ENCODE data around the gene CSTA. TPM values are rescaled to one million over a fixed set of nuclear protein-coding genes. Genes with fewer than 3 reads are reported as not detected.

Gene CSTA, protein sequence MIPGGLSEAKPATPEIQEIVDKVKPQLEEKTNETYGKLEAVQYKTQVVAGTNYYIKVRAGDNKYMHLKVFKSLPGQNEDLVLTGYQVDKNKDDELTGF
- total RNA-seq, result 1 to 10 TPM; 1.1 to 2.6 TPM

DNA sequence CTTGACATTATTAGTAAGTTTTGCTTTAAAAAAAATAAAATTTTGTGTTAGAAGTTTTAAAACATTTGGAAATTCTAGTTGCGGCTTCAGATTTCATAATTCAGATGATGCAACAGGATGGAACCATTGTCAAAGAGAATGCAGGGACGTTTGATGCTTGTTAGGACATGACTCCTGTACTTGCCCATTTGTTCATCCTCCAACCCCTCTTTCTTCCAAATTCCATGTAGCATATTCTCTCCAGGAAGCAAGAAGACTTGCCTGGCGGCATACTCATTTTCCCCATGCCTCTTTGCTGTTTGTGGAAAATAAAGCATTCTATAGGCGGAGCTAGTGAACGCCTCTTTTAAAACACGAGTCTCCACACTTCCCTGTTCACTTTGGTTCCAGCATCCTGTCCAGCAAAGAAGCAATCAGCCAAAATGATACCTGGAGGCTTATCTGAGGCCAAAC, at the start of gene CSTA:
Gene CSTA, plus strand, starts transcription at position 378 of the 453 bp plus-strand sequence. Its CDS starts 45 bp downstream, at position 423.
- Histone ChIP-seq H3K27ac (no peak within 1 kb of the TSS), H3K4me3 (no peak within 1 kb of the TSS)
- DNase-seq (ENCODE audit: low spot score), result no peak

DNA sequence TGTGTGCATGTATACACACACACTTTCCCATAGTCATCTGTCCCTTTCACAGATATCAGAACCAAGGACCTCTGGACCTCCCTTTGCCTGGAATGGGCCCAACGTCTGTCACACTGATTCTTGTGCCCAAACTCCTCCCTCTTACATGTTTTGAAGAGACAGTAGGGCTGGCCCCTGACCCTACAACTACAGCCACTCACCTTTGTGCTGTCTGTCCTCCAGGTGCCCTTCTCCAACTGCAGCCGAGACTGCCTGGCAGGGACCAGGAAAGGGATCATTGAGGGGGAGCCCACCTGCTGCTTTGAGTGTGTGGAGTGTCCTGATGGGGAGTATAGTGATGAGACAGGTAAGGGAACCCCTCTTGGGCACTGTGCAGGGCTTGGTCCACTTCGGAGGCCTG, 43.2 kb upstream of the CSTA start:
- H3K27me3 ChIP-seq, result no peaks in the 10 kb centered on the region
- no peak overlapping the region for H3K27ac ChIP-seq
- H3K4me1 ChIP-seq, result no peaks in the 10 kb centered on the region
- no peaks in the 10 kb centered on the region for H3K36me3 ChIP-seq
- H3K4me3 ChIP-seq, result no peak overlapping the region
- TF ChIP-seq, protein P1, sequence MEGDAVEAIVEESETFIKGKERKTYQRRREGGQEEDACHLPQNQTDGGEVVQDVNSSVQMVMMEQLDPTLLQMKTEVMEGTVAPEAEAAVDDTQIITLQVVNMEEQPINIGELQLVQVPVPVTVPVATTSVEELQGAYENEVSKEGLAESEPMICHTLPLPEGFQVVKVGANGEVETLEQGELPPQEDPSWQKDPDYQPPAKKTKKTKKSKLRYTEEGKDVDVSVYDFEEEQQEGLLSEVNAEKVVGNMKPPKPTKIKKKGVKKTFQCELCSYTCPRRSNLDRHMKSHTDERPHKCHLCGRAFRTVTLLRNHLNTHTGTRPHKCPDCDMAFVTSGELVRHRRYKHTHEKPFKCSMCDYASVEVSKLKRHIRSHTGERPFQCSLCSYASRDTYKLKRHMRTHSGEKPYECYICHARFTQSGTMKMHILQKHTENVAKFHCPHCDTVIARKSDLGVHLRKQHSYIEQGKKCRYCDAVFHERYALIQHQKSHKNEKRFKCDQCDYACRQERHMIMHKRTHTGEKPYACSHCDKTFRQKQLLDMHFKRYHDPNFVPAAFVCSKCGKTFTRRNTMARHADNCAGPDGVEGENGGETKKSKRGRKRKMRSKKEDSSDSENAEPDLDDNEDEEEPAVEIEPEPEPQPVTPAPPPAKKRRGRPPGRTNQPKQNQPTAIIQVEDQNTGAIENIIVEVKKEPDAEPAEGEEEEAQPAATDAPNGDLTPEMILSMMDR (IDR thresholded peaks at IDR 0.05), result no peak
- no peak for DNase-seq (ENCODE audit: low spot score)
- H3K9me3 ChIP-seq, result no peaks in the 10 kb centered on the region

More for the DNA sequence above, at the start of gene CSTA:
- TF ChIP-seq, protein P1 (IDR thresholded peaks at IDR 0.05), result no peak
- no peaks in the 10 kb centered on the region for H3K36me3 ChIP-seq
- H3K9me3 ChIP-seq, result peaks cover 0 to 10% of the 10 kb centered on the region in 2 donors
- no peaks in the 10 kb centered on the region for H3K27me3 ChIP-seq
- H3K4me1 ChIP-seq, result no peaks in the 10 kb centered on the region

DNA sequence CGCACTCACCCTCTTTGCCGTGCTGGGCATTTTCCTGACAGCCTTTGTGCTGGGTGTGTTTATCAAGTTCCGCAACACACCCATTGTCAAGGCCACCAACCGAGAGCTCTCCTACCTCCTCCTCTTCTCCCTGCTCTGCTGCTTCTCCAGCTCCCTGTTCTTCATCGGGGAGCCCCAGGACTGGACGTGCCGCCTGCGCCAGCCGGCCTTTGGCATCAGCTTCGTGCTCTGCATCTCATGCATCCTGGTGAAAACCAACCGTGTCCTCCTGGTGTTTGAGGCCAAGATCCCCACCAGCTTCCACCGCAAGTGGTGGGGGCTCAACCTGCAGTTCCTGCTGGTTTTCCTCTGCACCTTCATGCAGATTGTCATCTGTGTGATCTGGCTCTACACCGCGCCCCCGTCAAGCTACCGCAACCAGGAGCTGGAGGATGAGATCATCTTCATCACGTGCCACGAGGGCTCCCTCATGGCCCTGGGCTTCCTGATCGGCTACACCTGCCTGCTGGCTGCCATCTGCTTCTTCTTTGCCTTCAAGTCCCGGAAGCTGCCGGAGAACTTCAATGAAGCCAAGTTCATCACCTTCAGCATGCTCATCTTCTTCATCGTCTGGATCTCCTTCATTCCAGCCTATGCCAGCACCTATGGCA, 41.1 kb upstream of the CSTA start:
- no peak overlapping the region for H3K4me3 ChIP-seq
- TF ChIP-seq, protein P1 (IDR thresholded peaks at IDR 0.05), result no peak
- no peaks in the 10 kb centered on the region for H3K36me3 ChIP-seq
- H3K9me3 ChIP-seq, result no peaks in the 10 kb centered on the region
- H3K4me1 ChIP-seq, result no peaks in the 10 kb centered on the region
- no peak for DNase-seq (ENCODE audit: low spot score)
- no peaks in the 10 kb centered on the region for H3K27me3 ChIP-seq
- H3K27ac ChIP-seq, result no peak overlapping the region

DNA sequence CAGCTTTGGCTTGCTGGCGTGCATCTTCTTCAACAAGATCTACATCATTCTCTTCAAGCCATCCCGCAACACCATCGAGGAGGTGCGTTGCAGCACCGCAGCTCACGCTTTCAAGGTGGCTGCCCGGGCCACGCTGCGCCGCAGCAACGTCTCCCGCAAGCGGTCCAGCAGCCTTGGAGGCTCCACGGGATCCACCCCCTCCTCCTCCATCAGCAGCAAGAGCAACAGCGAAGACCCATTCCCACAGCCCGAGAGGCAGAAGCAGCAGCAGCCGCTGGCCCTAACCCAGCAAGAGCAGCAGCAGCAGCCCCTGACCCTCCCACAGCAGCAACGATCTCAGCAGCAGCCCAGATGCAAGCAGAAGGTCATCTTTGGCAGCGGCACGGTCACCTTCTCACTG, 40.6 kb upstream of the CSTA start:
- no peak for DNase-seq (ENCODE audit: low spot score)
- no peaks in the 10 kb centered on the region for H3K9me3 ChIP-seq
- H3K27ac ChIP-seq, result no peak overlapping the region
- no peaks in the 10 kb centered on the region for H3K27me3 ChIP-seq
- H3K36me3 ChIP-seq, result no peaks in the 10 kb centered on the region
- no peaks in the 10 kb centered on the region for H3K4me1 ChIP-seq
- H3K4me3 ChIP-seq, result no peak overlapping the region
- TF ChIP-seq, protein P1 (IDR thresholded peaks at IDR 0.05), result no peak

DNA sequence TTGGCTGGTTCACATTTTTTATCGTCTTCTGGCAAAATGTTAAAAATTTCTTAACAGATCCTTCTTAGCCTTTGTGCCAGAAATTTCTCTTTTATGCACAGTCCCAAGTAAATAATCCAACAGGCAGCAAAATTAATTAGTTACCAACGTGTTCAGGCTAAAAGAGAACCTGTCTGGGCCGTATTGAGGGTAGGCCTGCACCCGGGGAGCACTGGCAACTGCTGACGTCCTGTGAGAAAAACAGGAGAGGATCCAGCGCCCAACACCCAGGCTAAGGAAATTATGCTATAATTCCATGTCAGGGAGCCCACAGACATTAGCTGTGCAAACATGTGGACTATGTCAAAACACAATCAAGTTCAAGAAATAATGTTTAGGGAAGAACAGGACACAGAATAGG, 30.7 kb upstream of the CSTA start:
- Histone ChIP-seq H3K36me3 (no peaks in the 10 kb centered on the region), H3K4me1 (no peaks in the 10 kb centered on the region), H3K9me3 (no peaks in the 10 kb centered on the region), H3K4me3 (no peak overlapping the region), H3K27me3 (no peaks in the 10 kb centered on the region), H3K27ac (no peak overlapping the region)
- no peak for DNase-seq (ENCODE audit: low spot score)
- TF ChIP-seq, protein P1 (IDR thresholded peaks at IDR 0.05), result no peak
